ENCODE results near the gene TRIO.
"Not testable (repeated sequence)": the region's sequence is repeated elsewhere in the genome, so short reads cannot be mapped to it uniquely, and the experiment has no call there.

The TRIO gene

DNA sequence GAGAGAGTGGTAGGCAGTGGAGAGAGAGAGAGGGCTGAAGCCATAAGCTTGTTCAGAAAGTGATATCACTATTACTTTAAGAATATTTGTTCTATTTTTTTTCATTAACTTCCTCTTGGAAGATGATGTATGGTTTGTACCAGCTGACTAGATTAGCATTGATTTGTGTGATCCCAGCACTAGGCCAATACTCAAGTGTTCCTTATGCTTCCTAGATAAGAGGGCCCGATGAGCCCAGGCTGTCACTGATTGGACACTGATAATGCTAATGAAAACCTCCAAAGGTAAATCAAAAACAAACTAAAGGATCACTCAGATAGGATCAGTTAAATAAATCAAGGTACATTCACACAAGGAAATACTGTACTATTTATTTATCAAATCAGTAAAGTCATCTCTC, 385.8 kb downstream of the TRIO start:
- no peak for DNase-seq

DNA sequence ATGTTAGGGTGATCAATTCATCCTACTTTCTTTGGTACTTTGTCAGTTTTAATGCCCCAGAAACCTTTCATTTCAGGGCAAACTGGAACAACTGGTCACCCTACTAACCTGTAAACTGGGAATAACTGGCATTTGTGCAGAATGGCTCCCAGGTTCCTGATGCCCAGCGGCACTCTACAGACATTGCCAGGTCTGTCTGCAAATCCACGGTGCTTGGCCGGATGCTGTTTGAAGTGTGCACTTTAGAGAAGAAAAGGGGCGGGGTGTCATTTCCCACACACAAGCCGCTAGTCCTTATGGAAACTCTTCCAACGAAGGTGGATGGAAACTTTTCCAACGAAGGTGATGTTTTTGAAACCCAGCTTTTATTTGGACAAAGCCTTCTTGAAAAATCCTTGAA, 388.5 kb downstream of the TRIO start:
- DNase-seq = no peak

- DNase-seq = no peak
Observed at GRCh38 chr5:14532180-14532579, 389.0 kb downstream of the TRIO start.

DNA sequence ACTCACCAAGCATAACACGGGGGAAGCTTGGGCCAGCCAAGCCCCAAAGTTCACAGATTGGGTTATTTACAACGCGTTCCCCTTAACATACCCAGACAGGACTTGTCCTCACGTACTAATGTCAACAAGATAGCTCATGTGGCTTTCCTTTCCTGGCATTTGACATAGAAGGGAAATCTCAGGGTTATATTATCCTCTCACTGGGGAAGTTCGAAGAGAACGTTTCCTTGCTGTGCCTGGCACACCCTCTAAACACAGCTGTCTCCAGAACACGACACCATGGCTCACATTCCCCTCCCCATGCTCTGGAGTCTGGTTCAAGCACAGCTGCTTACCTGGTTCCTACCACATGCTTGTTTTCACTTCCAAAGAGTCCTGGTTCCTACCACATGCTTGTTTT, 391.6 kb downstream of the TRIO start:
- DNase-seq = no peak

DNA sequence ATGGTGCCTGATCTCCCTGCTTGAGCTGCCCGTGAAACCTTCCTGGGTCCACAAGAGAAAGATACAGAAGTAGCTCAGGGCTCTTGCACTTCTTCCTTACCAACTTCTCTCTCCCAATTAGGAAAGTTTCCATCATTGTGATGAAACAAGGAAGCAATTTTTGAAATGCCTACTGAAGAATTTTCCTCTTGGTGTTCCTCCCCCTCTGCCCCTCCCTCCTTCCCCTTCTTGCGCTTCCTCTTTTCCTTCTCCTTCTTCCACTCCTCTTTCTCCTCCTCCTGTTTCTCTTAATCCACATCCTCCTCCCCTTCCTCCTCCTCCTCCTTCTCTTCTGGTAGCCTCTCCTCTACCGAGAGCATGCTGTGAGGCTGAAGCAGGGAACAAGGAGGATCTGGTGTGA, 402.2 kb downstream of the TRIO start:
- DNase-seq = no peak

GRCh38 chr5:14545862-14546261, 402.7 kb downstream of the TRIO start:
- DNase-seq = no peak

GRCh38 chr5:14547666-14548065, 404.5 kb downstream of the TRIO start:
- no peak for DNase-seq

DNA sequence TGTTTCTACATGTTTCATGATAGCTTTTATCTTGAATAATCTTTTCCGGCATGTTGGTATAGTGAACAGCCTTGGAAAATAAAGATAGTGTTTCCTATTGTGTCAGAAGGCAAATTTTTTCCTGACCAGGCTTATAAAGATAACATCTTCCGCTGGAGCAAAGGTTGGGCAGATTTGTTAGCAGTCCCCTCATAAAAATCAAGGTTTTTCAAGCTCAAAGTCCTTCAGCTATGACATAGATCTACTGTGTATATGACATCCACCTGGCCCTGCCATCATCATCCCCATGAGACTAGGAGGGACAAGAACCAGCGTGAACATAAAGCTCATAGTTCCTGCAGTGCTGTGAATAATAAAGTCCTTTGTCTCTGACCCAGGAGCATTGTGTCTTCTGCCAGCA, 408.1 kb downstream of the TRIO start:
- no peak for DNase-seq

- DNase-seq = no peak
Observed at GRCh38 chr5:14552017-14552416, 408.9 kb downstream of the TRIO start.

- not testable (repeated sequence) for DNase-seq
Observed at GRCh38 chr5:14554288-14554687, 411.1 kb downstream of the TRIO start.

- no peak for DNase-seq
Observed at GRCh38 chr5:14556015-14556414, 412.9 kb downstream of the TRIO start.

GRCh38 chr5:14557203-14557770, 414.1 kb downstream of the TRIO start:
- DNase-seq = no peak

DNA sequence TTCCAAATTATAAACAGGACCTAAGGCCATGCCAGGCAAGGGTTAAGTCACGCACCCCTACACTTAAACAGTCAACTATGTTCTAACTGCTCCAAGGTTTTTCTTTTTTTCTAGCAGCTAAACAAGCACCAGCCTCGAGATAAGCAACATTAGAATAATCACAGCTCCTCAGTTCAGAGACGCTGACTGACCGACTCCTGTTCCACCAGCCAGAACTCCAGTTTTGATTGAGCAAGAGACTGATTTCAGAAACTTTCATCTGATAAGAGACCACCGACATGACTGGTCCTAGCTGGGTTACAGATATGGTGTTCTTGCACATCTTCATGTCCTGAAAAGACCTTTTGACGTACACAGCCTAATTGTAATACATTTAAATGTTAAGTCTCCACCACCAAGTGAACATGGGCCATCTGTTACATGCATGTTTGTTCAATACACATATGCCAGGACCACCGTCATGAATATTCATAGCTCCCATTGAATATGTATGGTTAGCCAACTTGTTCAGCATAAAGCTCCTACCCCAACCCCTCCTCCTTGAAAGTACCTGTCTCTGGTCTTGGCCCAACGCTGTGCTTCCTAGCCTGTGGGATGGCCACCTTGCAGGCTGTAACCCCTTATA, 414.8 kb downstream of the TRIO start:
- DNase-seq = no peak

Data from SW 1271 (cell line).